ENCODE results near the gene BEND4. TPM values are rescaled to one million over a fixed set of nuclear protein-coding genes. Genes with fewer than 3 reads are reported as not detected.
"Not testable (repeated sequence)": the region's sequence is repeated elsewhere in the genome, so short reads cannot be mapped to it uniquely, and the experiment has no call there.

The BEND4 gene
- under 1 TPM in 2 of 4 donors, not detected in 2; 0.12 to 0.27 TPM for total RNA-seq

- no peak for ATAC-seq
- Histone ChIP-seq H3K4me3 (peak within 1 kb of the TSS; percentile 6 to 54), H3K36me3 (no peaks in the 10 kb centered on the region), H3K9me3 (no peaks in the 10 kb centered on the region), H3K4me1 (peaks cover 0 to 28% (median 15%) of the 10 kb centered on the region in 3 donors), H3K27me3 (peaks cover 76% of the 10 kb centered on the region), H3K27ac (no peak within 1 kb of the TSS)
- TF ChIP-seq EP300 (IDR thresholded peaks at IDR 0.05): no peak
- no peak for TF ChIP-seq CTCF (IDR thresholded peaks at IDR 0.05)
- no peak for TF ChIP-seq POLR2AphosphoS5 (IDR thresholded peaks at IDR 0.05)
- TF ChIP-seq POLR2A (IDR thresholded peaks at IDR 0.05): no peak
- 10 to 20% methylated on average over 9 to 25 of the region's 49 CpGs for WGBS, 2 donors (ENCODE audit: low coverage in 1 of 2)
Observed at GRCh38 chr4:42152507-42153504, at the start of gene BEND4. TSS of gene BEND4 (minus strand) at chr4:42152655. CDS start at chr4:42152143, 512 bp downstream.

- no peak for ATAC-seq
- H3K4me3 ChIP-seq: no peak overlapping the region
- H3K27ac ChIP-seq: no peak overlapping the region
- no peaks in the 10 kb centered on the region for H3K36me3 ChIP-seq
- no peaks in the 10 kb centered on the region for H3K9me3 ChIP-seq
- no peaks in the 10 kb centered on the region for H3K27me3 ChIP-seq
- TF ChIP-seq EP300 (IDR thresholded peaks at IDR 0.05): no peak
- WGBS, 2 donors (ENCODE audit: low coverage in 1 of 2): 40 to 48% methylated on average over 3 to 5 of the region's 5 CpGs
- H3K4me1 ChIP-seq: no peaks in the 10 kb centered on the region
Observed at GRCh38 chr4:42197341-42197740, 44.9 kb upstream of the BEND4 start.

- no peaks in the 10 kb centered on the region for H3K4me1 ChIP-seq
- ATAC-seq: no peak
- H3K36me3 ChIP-seq: no peaks in the 10 kb centered on the region
- H3K27ac ChIP-seq: no peak overlapping the region
- no peaks in the 10 kb centered on the region for H3K27me3 ChIP-seq
- TF ChIP-seq EP300 (IDR thresholded peaks at IDR 0.05): no peak
- no peak for TF ChIP-seq CTCF (IDR thresholded peaks at IDR 0.05)
- no peak for TF ChIP-seq POLR2A (IDR thresholded peaks at IDR 0.05)
- no peak for TF ChIP-seq POLR2AphosphoS5 (IDR thresholded peaks at IDR 0.05)
- no peaks in the 10 kb centered on the region for H3K9me3 ChIP-seq
- no peak overlapping the region for H3K4me3 ChIP-seq
- whole genome bisulfite sequencing, 2 donors (ENCODE audit: low coverage in 1 of 2): 51 to 85% methylated on average over 2 of the region's 2 CpGs
Observed at GRCh38 chr4:42172921-42173320, 20.5 kb upstream of the BEND4 start.

- Histone ChIP-seq H3K27me3 (no peaks in the 10 kb centered on the region), H3K36me3 (no peaks in the 10 kb centered on the region), H3K4me3 (no peak overlapping the region), H3K27ac (no peak overlapping the region), H3K4me1 (no peaks in the 10 kb centered on the region), H3K9me3 (no peaks in the 10 kb centered on the region)
- TF ChIP-seq CTCF (IDR thresholded peaks at IDR 0.05): no peak
- TF ChIP-seq POLR2AphosphoS5 (IDR thresholded peaks at IDR 0.05): no peak
- no peak for TF ChIP-seq EP300 (IDR thresholded peaks at IDR 0.05)
- no peak for TF ChIP-seq POLR2A (IDR thresholded peaks at IDR 0.05)
- no peak for ATAC-seq
- 70 to 80% methylated on average over 5 of the region's 5 CpGs for WGBS, 2 donors (ENCODE audit: low coverage in 1 of 2)
Observed at GRCh38 chr4:42172128-42172790, 19.8 kb upstream of the BEND4 start.

GRCh38 chr4:42167709-42168108, 15.3 kb upstream of the BEND4 start:
- H3K27ac ChIP-seq: no peak overlapping the region
- no peaks in the 10 kb centered on the region for H3K4me1 ChIP-seq
- 74 to 76% methylated on average over 5 of the region's 5 CpGs for whole genome bisulfite sequencing, 2 donors (ENCODE audit: low coverage in 1 of 2)
- peaks cover 0 to 7% (median 0%) of the 10 kb centered on the region in 3 donors for H3K9me3 ChIP-seq
- no peaks in the 10 kb centered on the region for H3K36me3 ChIP-seq
- no peaks in the 10 kb centered on the region for H3K27me3 ChIP-seq
- no peak overlapping the region for H3K4me3 ChIP-seq
- no peak for ATAC-seq
- TF ChIP-seq POLR2A (IDR thresholded peaks at IDR 0.05): no peak
- no peak for TF ChIP-seq POLR2AphosphoS5 (IDR thresholded peaks at IDR 0.05)
- TF ChIP-seq CTCF (IDR thresholded peaks at IDR 0.05): no peak
- TF ChIP-seq EP300 (IDR thresholded peaks at IDR 0.05): no peak

GRCh38 chr4:42166186-42166585, 13.7 kb upstream of the BEND4 start:
- ATAC-seq, H3K27me3 ChIP-seq, H3K4me1 ChIP-seq, H3K9me3 ChIP-seq, H3K27ac ChIP-seq, H3K4me3 ChIP-seq, H3K36me3 ChIP-seq: not testable (repeated sequence)
- 89 to 94% methylated on average over 3 to 6 of the region's 6 CpGs for WGBS, 2 donors (ENCODE audit: low coverage in 1 of 2)

All from gastroesophageal sphincter (tissue), 4 donors.